ENCODE measurements around the gene PCDHGC5.
A peak's percentile ranks its signal among the peaks of the same experiment; 100 is the strongest.

Gene PCDHGC5

DNA sequence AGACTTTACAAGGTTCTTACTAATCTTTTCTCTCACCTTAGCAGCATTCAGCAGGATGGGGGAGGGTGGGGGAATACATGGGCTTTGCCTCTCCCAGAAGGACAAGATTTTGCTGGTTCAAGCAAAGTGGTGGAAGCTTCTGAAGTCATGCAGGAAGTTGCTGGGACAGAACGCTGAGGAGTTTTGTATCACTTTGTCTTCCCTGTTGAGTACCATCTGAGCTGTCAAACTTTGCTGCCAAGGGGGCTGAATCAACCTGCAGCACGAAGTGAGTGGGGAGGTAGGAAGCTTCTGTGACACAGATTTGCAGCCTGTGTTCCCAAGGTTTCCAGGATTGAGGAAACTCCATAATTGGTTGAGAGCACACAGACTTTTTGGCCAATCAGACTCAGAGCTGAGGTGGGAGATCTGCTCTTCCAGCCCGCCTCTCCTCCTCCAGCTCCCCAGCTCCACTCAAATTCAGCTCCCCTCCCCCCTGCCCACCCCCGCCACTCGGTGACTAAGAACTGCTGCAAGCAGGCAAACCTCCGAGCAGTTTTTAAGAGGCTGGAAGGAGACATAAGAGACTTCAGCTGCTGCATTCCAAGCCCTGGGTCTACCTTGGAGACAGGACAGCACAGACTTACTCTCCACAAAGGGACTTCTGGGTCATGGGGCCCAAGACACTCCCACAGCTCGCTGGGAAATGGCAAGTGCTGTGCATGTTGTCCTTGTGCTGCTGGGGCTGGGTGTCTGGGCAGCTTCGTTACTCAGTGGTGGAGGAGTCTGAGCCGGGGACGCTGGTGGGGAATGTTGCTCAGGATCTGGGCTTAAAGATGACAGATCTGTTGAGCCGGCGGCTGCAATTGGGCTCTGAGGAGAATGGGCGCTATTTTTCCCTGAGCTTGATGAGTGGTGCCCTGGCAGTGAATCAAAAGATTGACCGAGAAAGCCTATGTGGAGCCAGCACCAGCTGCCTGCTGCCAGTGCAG lies at the start of gene PCDHGC5:
TSS of gene PCDHGC5 (plus strand) at position 491 of the 971 bp plus-strand sequence. CDS start at position 651, 160 bp downstream.
- no peak for DNase-seq

DNA sequence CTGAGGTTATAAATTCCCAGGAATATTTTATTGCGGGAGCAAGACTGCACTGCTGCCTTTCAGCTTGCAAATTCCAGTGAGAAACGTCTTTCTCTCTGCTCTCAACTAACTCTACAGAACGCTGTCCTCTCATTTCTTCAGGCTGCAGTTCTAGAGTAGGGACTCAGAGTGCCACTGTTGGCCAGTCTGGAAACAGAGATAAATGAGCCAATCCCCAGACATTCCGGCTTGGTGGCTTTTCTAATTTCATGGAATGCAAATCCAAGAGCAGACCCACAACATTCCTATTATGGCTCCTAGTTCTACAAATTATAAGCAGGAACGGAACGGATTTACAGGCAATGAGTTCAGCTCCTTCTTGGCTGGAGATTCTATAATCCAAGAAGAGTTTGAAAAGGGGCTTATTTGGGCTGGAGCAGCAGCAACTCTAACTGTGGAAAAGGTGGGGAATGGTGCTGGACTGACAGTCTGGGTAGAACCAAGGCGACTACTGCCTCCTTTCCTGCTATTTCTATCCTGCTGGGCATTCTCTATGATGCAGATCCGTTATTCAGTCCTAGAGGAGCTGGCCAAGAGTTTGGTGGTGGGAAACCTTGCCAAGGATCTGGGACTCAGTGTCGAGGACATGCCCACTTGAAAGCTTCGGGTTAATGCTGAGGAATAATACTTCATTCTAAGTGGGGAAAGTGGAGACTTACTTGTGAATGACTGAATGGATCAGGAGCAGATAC lies 49.3 kb upstream of the PCDHGC5 start:
- no peak for DNase-seq

DNA sequence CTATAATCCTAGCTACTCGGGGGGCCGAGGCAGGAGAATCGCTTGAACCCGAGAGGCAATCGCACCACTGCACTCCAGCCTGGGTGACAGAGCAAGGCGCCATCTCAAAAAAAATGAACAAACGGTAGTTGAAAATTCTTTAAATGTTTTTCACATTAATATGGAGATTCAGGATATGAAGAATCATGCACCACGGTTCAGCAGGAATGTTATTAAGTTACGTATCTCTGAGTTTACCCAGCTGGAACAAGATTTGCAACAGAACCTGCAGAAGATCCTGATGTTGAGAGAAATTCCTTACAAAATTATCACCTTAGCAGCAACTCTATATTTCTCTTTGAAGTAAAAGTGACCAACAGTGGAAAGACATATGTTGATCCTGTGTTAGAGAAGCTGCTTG lies 48.5 kb upstream of the PCDHGC5 start:
- no peak for DNase-seq

DNA sequence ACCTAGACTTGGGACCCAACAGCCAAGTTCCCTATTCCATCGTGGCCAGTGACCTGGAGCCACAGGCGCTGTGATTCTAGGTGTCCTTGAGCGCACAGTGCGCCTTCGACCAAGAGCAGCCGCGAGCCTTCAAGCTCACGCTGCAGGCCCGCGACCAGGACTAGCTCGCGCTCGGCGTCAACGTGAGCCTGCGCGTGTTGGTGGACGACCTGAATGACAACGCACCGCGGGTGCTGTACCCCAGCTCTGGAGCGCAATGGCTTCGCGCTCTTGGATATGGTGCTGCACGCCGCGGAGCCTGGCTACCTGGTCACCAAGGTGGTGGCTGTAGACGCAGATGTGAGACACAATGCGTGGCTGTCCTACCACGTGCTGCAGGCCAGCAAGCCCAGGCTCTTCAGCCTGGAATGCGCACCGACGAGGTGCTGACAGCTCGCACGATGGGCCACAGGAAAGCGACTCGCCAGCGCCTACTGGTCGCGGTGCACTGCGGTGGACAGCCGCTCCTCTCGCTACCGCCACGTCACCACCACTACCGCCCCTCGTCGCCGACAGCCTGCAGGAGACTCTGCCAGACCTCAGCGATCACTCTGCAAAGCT lies 47.2 kb upstream of the PCDHGC5 start:
- DNase-seq, result no peak

DNA sequence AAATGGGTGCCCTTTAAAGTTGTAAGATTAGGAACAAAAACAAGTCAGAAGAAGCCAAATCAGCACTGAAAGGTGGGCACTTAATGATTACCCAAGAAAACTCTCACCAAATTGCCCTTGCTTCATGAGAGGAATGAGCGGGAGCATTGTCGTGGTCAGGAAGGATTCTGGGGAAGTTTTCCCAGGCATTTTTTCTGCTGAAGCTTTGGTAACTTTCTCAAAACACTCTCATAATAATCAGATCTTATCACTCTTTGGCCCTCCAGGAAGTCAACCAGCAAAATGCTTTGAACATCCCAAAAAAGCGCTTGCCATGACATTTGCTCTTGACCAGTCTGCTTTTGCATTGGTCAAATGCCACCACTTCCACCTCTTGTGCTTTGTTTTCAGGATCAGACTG lies 23.5 kb upstream of the PCDHGC5 start:
- DNase-seq, result no peak

DNA sequence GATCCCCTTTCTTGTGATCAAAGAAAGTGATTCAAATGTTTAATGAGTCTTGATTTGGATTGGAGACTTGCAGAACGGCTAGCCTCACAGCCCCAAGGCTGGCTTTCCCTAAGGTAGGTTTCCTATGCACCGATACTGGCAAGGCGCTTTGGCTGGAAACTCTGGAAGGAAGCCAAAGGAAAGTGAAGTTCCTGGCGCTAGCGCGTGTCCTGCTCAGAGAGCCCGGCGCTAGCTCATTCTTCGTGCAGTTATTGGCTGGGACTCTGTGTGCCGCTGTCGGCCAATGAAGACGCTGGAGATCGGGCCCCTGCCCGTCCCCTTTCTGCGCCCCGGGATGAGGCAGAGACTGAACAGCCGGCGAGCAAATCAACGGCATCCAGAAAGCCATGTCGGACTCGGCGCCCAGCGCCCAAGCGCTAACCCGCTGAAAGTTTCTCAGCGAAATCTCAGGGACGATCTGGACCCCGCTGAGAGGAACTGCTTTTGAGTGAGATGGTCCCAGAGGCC lies 13.2 kb upstream of the PCDHGC5 start, which contains the start of gene PCDHGC3:
TSS of gene PCDHGC3 (plus strand) at position 342 of the 507 bp plus-strand sequence. CDS start at position 493, 151 bp downstream.
- DNase-seq, result peak; percentile 76 to 81

DNA sequence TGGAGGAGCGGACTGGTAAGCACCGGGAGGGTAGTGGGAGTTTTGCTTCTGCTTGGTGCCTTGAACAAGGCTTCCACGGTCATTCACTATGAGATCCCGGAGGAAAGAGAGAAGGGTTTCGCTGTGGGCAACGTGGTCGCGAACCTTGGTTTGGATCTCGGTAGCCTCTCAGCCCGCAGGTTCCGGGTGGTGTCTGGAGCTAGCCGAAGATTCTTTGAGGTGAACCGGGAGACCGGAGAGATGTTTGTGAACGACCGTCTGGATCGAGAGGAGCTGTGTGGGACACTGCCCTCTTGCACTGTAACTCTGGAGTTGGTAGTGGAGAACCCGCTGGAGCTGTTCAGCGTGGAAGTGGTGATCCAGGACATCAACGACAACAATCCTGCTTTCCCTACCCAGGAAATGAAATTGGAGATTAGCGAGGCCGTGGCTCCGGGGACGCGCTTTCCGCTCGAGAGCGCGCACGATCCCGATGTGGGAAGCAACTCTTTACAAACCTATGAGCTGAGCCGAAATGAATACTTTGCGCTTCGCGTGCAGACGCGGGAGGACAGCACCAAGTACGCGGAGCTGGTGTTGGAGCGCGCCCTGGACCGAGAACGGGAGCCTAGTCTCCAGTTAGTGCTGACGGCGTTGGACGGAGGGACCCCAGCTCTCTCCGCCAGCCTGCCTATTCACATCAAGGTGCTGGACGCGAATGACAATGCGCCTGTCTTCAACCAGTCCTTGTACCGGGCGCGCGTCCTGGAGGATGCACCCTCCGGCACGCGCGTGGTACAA lies 12.6 kb upstream of the PCDHGC5 start:
- DNase-seq, result no peak

DNA sequence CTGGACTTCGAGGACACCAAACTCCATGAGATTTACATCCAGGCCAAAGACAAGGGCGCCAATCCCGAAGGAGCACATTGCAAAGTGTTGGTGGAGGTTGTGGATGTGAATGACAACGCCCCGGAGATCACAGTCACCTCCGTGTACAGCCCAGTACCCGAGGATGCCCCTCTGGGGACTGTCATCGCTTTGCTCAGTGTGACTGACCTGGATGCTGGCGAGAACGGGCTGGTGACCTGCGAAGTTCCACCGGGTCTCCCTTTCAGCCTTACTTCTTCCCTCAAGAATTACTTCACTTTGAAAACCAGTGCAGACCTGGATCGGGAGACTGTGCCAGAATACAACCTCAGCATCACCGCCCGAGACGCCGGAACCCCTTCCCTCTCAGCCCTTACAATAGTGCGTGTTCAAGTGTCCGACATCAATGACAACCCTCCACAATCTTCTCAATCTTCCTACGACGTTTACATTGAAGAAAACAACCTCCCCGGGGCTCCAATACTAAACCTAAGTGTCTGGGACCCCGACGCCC lies 11.8 kb upstream of the PCDHGC5 start:
- no peak for DNase-seq

DNA sequence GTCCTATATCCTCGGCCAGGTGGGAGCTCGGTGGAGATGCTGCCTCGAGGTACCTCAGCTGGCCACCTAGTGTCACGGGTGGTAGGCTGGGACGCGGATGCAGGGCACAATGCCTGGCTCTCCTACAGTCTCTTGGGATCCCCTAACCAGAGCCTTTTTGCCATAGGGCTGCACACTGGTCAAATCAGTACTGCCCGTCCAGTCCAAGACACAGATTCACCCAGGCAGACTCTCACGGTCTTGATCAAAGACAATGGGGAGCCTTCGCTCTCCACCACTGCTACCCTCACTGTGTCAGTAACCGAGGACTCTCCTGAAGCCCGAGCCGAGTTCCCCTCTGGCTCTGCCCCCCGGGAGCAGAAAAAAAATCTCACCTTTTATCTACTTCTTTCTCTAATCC lies 11.1 kb upstream of the PCDHGC5 start:
- no peak for DNase-seq

DNA sequence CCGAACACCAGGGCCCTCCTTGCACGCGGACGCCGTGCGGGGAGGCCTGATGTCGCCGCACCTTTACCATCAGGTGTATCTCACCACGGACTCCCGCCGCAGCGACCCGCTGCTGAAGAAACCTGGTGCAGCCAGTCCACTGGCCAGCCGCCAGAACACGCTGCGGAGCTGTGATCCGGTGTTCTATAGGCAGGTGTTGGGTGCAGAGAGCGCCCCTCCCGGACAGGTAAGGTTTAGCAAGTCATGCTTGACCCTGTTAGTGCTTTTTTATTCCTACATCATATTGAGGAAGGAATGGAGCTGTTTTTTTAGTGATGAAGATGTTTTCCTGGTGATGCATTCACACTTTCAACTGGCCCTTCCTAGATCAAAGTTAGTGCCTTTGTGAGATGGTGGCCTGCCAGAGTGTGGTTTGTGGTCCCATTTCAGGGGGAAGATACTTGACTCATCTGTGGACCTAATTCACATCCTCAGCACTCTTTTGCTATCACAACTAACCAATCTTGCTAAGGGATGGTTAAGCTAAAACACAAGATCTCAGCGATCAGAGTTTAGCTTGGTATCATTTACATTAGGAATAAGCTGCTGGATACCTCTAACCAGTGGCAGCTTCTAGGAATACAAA lies 10.4 kb upstream of the PCDHGC5 start:
- DNase-seq, result no peak

DNA sequence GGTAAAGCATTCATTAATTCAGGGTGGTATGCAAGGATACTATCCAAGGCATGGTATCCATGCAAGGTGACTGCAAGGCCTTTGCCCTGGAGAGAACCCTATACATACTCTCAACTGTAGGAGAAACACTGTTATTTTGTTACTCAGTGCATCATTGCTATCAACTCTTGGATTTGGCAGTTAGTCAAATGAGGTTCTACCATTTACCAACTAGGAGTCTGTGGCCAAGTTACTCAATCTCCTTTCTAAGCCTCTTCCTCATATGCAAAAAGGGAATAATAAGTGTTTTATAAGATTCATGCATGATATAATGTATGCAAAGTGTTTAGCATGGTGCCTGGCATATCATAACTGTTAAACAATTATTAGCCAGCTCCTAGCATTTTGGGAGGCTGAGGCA lies 9.1 kb upstream of the PCDHGC5 start:
- no peak for DNase-seq

DNA sequence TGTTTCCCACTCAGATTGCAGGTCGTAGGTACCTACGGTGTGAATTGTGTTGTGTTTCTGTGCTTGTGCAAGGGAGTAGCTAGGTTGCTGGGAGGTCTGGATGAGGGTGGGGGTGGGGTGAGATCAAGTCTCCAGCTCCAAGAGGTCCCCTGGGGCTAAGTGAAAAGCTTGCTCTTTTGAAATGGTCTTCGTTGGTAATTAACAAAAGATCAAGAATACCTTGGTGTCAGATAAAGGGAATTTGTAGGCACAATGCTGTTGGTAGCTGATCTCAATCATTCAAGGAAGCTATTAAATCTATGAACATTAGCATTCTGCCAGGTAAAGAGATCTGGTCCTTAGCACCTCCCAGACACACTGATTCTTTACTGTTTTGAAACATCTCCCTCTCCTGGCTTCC lies 5.0 kb upstream of the PCDHGC5 start:
- no peak for DNase-seq

DNA sequence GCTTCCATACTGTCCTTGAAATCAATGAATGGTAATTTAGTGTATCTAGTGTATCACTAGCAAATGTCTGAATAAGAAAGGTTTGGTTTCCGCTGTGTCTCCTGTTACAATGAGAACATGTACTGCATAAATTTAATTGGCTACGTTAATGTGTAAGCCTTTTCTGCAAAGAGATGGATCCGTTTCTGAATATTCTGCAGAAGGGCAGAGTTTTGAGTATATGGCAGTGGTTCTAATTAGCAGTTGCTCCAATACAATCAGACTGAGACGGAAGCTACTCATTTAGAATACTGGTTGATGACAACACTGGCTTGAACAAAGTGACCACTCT lies 4.6 kb upstream of the PCDHGC5 start:
- no peak for DNase-seq

DNA sequence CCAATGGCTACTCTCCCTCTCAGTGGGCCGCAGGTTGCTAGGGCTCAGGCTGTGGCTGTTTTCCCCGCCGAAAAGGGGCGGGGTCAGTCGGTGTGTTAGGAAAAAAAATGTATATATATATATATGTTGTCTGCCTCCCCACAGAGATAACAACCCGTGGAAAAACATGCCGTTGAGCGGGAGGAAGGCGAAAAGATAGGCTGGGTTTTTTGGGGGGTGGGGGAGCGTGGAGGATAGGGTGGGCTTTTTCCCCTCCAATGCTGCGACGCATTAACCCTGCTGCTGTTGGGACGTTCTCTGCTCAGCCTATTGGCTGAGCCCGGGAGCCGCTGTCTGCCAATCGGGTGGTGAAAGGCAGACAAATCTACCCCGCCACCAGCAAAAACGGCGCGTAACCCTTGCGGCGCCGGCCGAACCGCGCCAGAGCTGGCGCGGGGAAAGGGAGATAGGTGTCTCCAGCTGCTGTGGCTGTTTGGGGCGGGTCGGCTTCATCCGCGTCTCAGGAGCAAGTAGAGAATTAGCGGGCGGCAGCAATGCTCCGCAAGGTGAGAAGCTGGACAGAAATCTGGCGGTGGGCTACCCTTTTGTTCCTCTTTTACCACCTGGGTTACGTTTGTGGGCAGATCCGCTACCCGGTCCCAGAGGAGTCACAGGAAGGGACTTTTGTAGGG lies 4.1 kb upstream of the PCDHGC5 start, which contains the start of gene PCDHGC4:
TSS of gene PCDHGC4 (plus strand) at position 390 of the 671 bp plus-strand sequence. CDS start at position 534, 144 bp downstream.
- DNase-seq, result peak in 1 of 2 experiments; percentile 23

DNA sequence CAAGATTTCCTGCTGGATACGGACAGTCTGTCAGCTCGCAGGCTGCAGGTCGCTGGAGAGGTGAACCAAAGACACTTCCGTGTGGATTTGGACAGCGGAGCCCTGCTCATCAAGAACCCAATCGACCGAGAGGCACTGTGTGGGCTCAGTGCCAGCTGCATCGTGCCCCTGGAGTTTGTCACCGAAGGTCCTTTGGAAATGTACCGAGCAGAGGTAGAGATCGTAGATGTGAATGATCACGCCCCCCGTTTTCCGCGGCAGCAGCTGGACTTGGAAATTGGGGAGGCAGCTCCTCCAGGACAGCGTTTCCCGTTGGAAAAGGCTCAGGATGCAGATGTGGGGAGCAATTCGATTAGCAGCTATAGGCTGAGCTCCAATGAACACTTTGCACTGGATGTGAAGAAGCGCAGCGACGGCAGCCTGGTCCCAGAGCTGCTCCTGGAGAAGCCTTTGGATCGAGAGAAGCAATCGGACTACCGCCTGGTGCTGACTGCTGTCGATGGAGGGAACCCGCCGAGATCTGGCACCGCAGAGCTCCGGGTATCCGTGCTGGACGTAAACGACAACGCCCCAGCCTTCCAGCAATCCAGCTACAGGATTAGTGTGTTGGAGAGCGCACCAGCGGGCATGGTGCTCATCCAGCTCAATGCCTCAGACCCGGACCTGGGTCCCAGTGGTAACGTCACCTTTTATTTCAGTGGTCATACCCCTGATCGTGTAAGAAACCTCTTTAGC lies 3.4 kb upstream of the PCDHGC5 start:
- no peak for DNase-seq

DNA sequence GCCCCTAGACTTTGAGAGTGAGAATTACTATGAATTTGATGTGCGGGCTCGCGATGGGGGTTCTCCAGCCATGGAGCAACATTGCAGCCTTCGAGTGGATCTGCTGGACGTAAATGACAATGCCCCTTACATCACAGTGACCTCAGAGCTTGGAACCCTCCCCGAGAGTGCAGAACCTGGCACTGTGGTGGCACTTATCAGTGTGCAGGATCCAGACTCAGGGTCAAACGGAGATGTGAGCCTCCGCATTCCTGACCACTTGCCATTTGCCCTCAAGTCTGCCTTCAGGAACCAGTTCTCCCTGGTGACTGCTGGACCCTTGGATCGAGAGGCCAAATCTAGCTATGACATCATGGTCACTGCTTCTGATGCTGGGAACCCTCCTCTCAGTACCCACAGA lies 2.8 kb upstream of the PCDHGC5 start:
- no peak for DNase-seq

DNA sequence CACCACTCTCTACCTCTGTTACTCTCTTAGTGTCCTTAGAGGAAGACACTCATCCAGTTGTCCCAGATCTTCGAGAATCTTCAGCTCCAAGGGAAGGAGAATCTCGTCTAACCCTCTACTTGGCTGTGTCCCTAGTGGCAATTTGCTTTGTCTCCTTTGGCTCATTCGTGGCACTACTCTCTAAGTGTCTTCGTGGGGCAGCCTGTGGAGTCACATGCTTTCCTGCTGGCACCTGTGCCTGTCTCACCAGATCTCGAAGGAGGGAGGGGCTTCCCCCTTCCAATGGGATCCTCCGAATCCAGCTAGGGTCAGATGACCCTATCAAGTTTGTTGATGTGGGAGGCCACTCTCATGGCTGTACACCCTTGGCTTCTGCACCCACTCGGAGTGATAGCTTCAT lies 1.8 kb upstream of the PCDHGC5 start:
- DNase-seq, result no peak

DNA sequence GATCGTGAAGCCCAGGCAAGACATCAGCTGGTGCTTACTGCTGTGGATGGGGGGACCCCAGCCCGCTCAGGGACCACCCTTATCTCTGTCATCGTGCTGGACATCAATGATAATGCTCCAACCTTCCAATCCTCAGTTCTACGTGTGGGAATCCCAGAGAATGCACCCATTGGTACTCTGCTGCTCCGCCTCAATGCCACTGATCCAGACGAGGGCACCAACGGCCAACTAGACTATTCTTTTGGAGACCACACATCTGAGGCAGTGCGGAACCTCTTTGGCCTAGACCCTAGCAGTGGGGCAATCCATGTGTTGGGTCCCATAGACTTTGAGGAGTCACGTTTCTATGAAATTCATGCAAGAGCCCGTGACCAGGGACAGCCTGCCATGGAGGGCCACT lies 960 bp downstream of the PCDHGC5 start:
- DNase-seq, result no peak

DNA sequence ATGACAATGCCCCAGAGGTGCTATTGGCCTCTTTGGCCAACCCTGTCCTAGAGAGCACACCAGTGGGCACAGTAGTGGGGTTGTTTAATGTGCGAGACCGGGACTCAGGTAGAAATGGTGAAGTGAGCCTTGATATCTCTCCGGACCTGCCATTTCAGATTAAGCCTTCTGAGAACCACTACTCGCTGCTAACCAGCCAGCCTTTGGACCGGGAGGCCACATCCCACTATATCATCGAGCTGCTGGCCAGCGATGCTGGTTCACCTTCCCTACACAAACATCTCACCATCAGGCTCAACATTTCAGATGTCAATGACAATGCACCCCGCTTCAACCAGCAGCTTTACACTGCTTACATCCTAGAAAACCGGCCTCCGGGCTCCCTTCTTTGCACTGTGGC lies 1.4 kb downstream of the PCDHGC5 start:
- no peak for DNase-seq

DNA sequence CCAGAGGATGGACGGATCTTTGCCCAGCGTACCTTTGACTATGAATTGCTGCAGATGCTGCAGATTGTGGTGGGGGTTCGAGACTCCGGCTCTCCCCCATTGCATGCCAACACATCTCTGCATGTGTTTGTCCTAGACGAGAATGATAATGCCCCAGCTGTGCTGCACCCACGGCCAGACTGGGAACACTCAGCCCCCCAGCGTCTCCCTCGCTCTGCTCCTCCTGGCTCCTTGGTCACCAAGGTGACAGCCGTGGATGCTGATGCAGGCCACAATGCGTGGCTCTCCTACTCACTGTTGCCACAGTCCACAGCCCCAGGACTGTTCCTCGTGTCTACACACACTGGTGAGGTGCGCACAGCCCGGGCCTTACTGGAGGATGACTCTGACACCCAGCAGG lies 1.9 kb downstream of the PCDHGC5 start:
- DNase-seq, result no peak

Measured in SHP77 (cell line).